HepG2 (cell line): ENCODE measurements around the gene TBL3. TPM values are rescaled to one million over a fixed set of nuclear protein-coding genes. Genes with fewer than 3 reads are reported as not detected.

Experiments used
- ATAC-seq: fragments of 200-7000 bp; cut with Tn5 transposase; 3 replicates; pipeline ENCODE4 v1.9.1; 2020; ENCODE audit warnings: mild to moderate bottlenecking, moderate library complexity
- BruUV-seq: library from RNA; stranded (reverse); fragments of 400-500 nt; replicated peaks from 2 replicates; lab custom pipeline; 2021; lab: Mats Ljungman, UMichigan
- CTCF ChIA-PET: fragments of 300-600 bp; formaldehyde crosslinking; extraction: SDS; loops from one replicate; lab custom pipeline; 2021; ENCODE audit warnings: low total read pairs, inconsistent platforms, low intra/inter-chr PET ratio; lab: Yijun Ruan, JAX
- POLR2A ChIA-PET: fragments of 350-600 bp; sonication (Branson Sonifier 250); formaldehyde crosslinking; loops from one replicate; lab custom pipeline; 2020; ENCODE audit warnings: antibody characterized with exemption, inconsistent platforms; lab: Yijun Ruan, JAX
- DNase-seq: peaks from one replicate; pipeline ENCODE4 v3.0.0-alpha.2; 2015; ENCODE audit warnings: low spot score
- FAIRE-seq: peaks from 3 replicates; lab custom pipeline; 2011; peaks lifted over from hg19 to GRCh38; lab: Jason Lieb, UNC
- H2AFZ ChIP-seq: one replicate; pipeline ENCODE4 v1.6.1; 2011; ENCODE audit warnings: low read length, inconsistent platforms
- H3K27ac ChIP-seq: fragments of 300-600 bp; 3 replicates; pipeline ENCODE4 v1.8.0; 2011; ENCODE audit warnings: mixed run types, mild to moderate bottlenecking, mixed read lengths, low read length, inconsistent platforms; ENCODE audit not compliant: insufficient read depth; ENCODE audit errors: extremely low read length
- H3K27me3 ChIP-seq, 2 experiments: fragments of 200-600 bp in 1 of 2; 2 replicates in 1 of 2; 3 replicates in 1 of 2; pipeline versions ENCODE4 v1.6.0 to v1.8.0; 2011; ENCODE audit warnings: low read length in 2 of 2, mild to moderate bottlenecking in 2 of 2, moderate library complexity in 2 of 2, inconsistent platforms in 1 of 2; ENCODE audit not compliant: insufficient read depth in 2 of 2, control insufficient read depth in 1 of 2
- H3K36me3 ChIP-seq, 2 experiments: fragments of 200-600 bp in 1 of 2; replicated peaks in 1 of 2; 2 replicates in 1 of 2; 3 replicates in 1 of 2; pipeline versions ENCODE4 v1.5.1 to v1.8.0; 2011; ENCODE audit warnings: low read length in 2 of 2, inconsistent platforms in 1 of 2; ENCODE audit not compliant: insufficient read depth in 2 of 2, control insufficient read depth in 1 of 2
- H3K4me1 ChIP-seq: 2 replicates; pipeline ENCODE4 v1.5.1; 2012; ENCODE audit warnings: low read length, inconsistent platforms; ENCODE audit not compliant: insufficient read depth
- H3K4me2 ChIP-seq: 2 replicates; pipeline ENCODE4 v1.6.0; 2011; ENCODE audit warnings: low read depth, low read length, inconsistent platforms
- H3K4me3 ChIP-seq, 3 experiments: fragments of 200-600 bp in 1 of 3; sonication (generic), shearing (Covaris generic) in 1 of 3; replicated peaks in 1 of 3; 2 replicates each; pipeline ENCODE4 v1.5.1; 2011 to 2016; ENCODE audit warnings: low read length in 3 of 3, inconsistent platforms in 2 of 3, low read depth in 2 of 3, mild to moderate bottlenecking in 2 of 3, control low read depth in 1 of 3, mixed read lengths in 1 of 3; ENCODE audit not compliant: insufficient read depth in 1 of 3
- H3K79me2 ChIP-seq: one replicate; pipeline ENCODE4 v1.6.1; 2011; ENCODE audit warnings: low read length, inconsistent platforms; ENCODE audit not compliant: insufficient read depth
- H3K9ac ChIP-seq: 2 replicates; pipeline ENCODE4 v1.6.0; 2011; ENCODE audit warnings: mild to moderate bottlenecking, low read depth, low read length, inconsistent platforms; ENCODE audit not compliant: insufficient read depth
- H3K9me3 ChIP-seq: 2 replicates; pipeline ENCODE4 v1.5.1; 2012; ENCODE audit warnings: mild to moderate bottlenecking, low read length
- H4K20me1 ChIP-seq: 2 replicates; pipeline ENCODE4 v1.6.0; 2011; ENCODE audit warnings: inconsistent platforms, mild to moderate bottlenecking, low read length, moderate library complexity; ENCODE audit not compliant: insufficient read depth
- AGO2 ChIP-seq: fragments of 200-400 bp; formaldehyde crosslinking; optimal IDR thresholded peaks from 2 replicates; pipeline ENCODE3; 2017; ENCODE audit warnings: mild to moderate bottlenecking, low read depth, low read length, moderate library complexity
- HHEX ChIP-seq: IDR thresholded peaks from 2 replicates; pipeline ENCODE4 v1.6.1; 2016; ENCODE audit warnings: control low read depth
- HOXA7 ChIP-seq: sonication (generic); formaldehyde crosslinking; IDR thresholded peaks from 2 replicates; pipeline ENCODE4 v1.8.1; 2022; ENCODE audit warnings: mild to moderate bottlenecking, missing genetic modification reagents, moderate library complexity
- POLR2G ChIP-seq: fragments of 200-400 bp; formaldehyde crosslinking; IDR thresholded peaks from 2 replicates; pipeline ENCODE4 v1.6.1; 2018; ENCODE audit warnings: mild to moderate bottlenecking, low read depth, low read length, moderate library complexity
- ZFP90 ChIP-seq: sonication (generic); formaldehyde crosslinking; IDR thresholded peaks from 2 replicates; pipeline ENCODE4 v1.8.0; 2022; ENCODE audit warnings: missing genetic modification reagents, mild to moderate bottlenecking, inconsistent platforms, borderline replicate concordance
- ZNF513 ChIP-seq: sonication (generic); formaldehyde crosslinking; conservative IDR thresholded peaks from 2 replicates; pipeline ENCODE4 v1.5.0; 2020; ENCODE audit warnings: missing genetic modification reagents
- ZNF687 ChIP-seq: sonication (generic); formaldehyde crosslinking; IDR thresholded peaks from 2 replicates; pipeline ENCODE4 v1.5.1; 2020; ENCODE audit warnings: mild to moderate bottlenecking, missing genetic modification reagents, moderate library complexity
- WGBS: methylation state at CpG from one replicate; pipeline ENCODE4 v1.1.6; 2017; ENCODE audit warnings: low lambda C conversion rate; 5-methylcytosine and 5-hydroxymethylcytosine counted together
- in situ Hi-C: cut with HindIII; loops from 2 replicates; pipeline ENCODE4 v1.10.0; 2017; ENCODE audit warnings: low pct_unique_long_range_greater_than_20kb; ENCODE audit not compliant: extremely low pct_ligation_motif_present
- intact Hi-C: fragments of 100-400 bp; cut with micrococcal nuclease; formaldehyde crosslinking; loops from one replicate; pipeline ENCODE4 v1.10.0; 2022; ENCODE audit not compliant: unreplicated experiment
- polyA plus RNA-seq, 8 experiments: library from polyadenylated mRNA; depleted of rRNA in 3 of 8; stranded (reverse) in 7 of 8; unstranded in 1 of 8; fragments of >200 nt; fragmentation: Illumina TruSeq in 4 of 8; extraction: Trizol in 4 of 8; gene quantifications; 2 replicates each; pipeline versions ENCODE4 v1.2.1 to v1.2.3, GENCODE V29; 2011 to 2016; ENCODE audit warnings: low read depth in 4 of 8, missing spikeins in 1 of 8, mixed read lengths in 1 of 8; ENCODE audit not compliant: insufficient read depth in 1 of 8
- total RNA-seq, 5 experiments: library from RNA; depleted of rRNA; stranded (reverse); fragments of >200 nt; fragmentation: Illumina TruSeq; extraction: Trizol; gene quantifications; 2 replicates each; pipeline ENCODE4 v1.2.3, GENCODE V29; 2016; ENCODE audit warnings: low read depth in 1 of 5

Gene TBL3
- total and polyA plus RNA-seq, 2 of the 13 experiments (the other 11 are each of a cell fraction or from before 2014, with no cell fraction given), result 16.8 to 38.0 TPM

- TF ChIP-seq ZNF687 (CRISPR knock-in tag) (peak; percentile 6; the same call in 1 of the 2 replicates), HOXA7 (CRISPR knock-in tag) (no peak), POLR2G (peak; percentile 49; the same call in 1 of the 2 replicates), AGO2 (peak; percentile 63), HHEX (CRISPR knock-in tag) (no peak)
Measured at GRCh38 chr16:1982013-1982433, 10.2 kb downstream of the TBL3 start (continued).

- peaks cover 12 to 21% of the 10 kb centered on the region in 2 experiments; a peak in 4 of 5 replicates for H3K36me3 ChIP-seq
- H3K4me1 ChIP-seq, result peaks cover 47% of the 10 kb centered on the region
- peak overlapping the region; percentile 65 to 84 (median 81); a peak in 5 of 6 replicates for H3K4me3 ChIP-seq
- no peak overlapping the region for H2AFZ ChIP-seq
- H3K9me3 ChIP-seq, result no peaks in the 10 kb centered on the region
- FAIRE-seq (no peak), ATAC-seq (no peak), DNase-seq (no peak)
- BruUV-seq, result no TSS peak
- H3K79me2 ChIP-seq, result peaks cover 13% of the 10 kb centered on the region
- in situ Hi-C loops, result no loop called here
- H3K4me2 ChIP-seq, result peak overlapping the region; percentile 91
- intact Hi-C loops, result no loop called here
- ChIA-PET CTCF (interaction anchor here (1.2 kb wide), 1 partner anchor 21 kb away, joined by 4 read pairs; no protein-coding TSS in a partner anchor), POLR2A (interaction anchor here (0.6 to 6.8 kb wide), 4 partner anchors 11 to 757 kb away, joined by 3 to 62 read pairs (median 14); partner anchors contain the start of gene RPS2)
- no peaks in the 10 kb centered on the region for H3K27me3 ChIP-seq
- H3K27ac ChIP-seq, result peak overlapping the region; percentile 97
- no peaks in the 10 kb centered on the region for H4K20me1 ChIP-seq
- H3K9ac ChIP-seq, result peak overlapping the region; percentile 64
- WGBS, result 48% methylated on average over 13 of the region's 19 CpGs
- TF ChIP-seq ZFP90 (0 out of 2 replicates have a peak, but pooled peaks have one; percentile 34), ZNF513 (CRISPR knock-in tag) (no peak)
Measured at GRCh38 chr16:1982991-1983543, 11.2 kb downstream of the TBL3 start.
